SW 1271 (cell line): Measurements from ENCODE around the gene SNCB.

ENCODE experiments used
- DNase-seq, 2 experiments: peaks; one replicate each; lab custom pipeline; 2025; lab: John Stamatoyannopoulos, UW

SNCB gene

GRCh38 chr5:176629853-176630680 lies at the start of gene SNCB, which contains the start of gene EIF4E1B:
Gene SNCB, minus strand, starts transcription at chr5:176630534. Its CDS starts 880 bp downstream, at chr5:176629654.
Gene EIF4E1B, plus strand, starts transcription at chr5:176630675. Its CDS starts 12,113 bp downstream, at chr5:176642788.
- DNase-seq, result peak in 1 of 2 experiments; percentile 15

GRCh38 chr5:176679365-176680225 lies 49.3 kb upstream of the SNCB start:
- no peak for DNase-seq

GRCh38 chr5:176678584-176678983 lies 48.2 kb upstream of the SNCB start:
- no peak for DNase-seq

- no peak for DNase-seq
These were observed 47.0 kb upstream of the SNCB start for GRCh38 chr5:176677209-176677939.

GRCh38 chr5:176676361-176676824 lies 46.1 kb upstream of the SNCB start:
- DNase-seq, result peak in 1 of 2 experiments; percentile 23

- DNase-seq, result peak in 1 of 2 experiments; percentile 63
These were observed 45.5 kb upstream of the SNCB start for GRCh38 chr5:176675676-176676360.

- no peak for DNase-seq
These were observed 44.5 kb upstream of the SNCB start for GRCh38 chr5:176674799-176675198.

GRCh38 chr5:176673651-176674583 lies 43.6 kb upstream of the SNCB start:
- no peak for DNase-seq

- DNase-seq, result no peak
These were observed 41.8 kb upstream of the SNCB start for GRCh38 chr5:176671890-176672747.

GRCh38 chr5:176671399-176671798 lies 41.1 kb upstream of the SNCB start:
- DNase-seq, result no peak

GRCh38 chr5:176670449-176670848 lies 40.1 kb upstream of the SNCB start:
- DNase-seq, result no peak

GRCh38 chr5:176667637-176668036 lies 37.3 kb upstream of the SNCB start:
- DNase-seq, result no peak

- no peak for DNase-seq
These were observed 35.2 kb upstream of the SNCB start for GRCh38 chr5:176665517-176665916.

- DNase-seq, result no peak
These were observed 34.6 kb upstream of the SNCB start for GRCh38 chr5:176664886-176665285.

GRCh38 chr5:176664479-176664878 lies 34.1 kb upstream of the SNCB start:
- DNase-seq, result no peak

- no peak for DNase-seq
These were observed 33.2 kb upstream of the SNCB start for GRCh38 chr5:176663566-176663965.

GRCh38 chr5:176662371-176663333 lies 32.3 kb upstream of the SNCB start:
- DNase-seq, result no peak

GRCh38 chr5:176661676-176662075 lies 31.3 kb upstream of the SNCB start:
- no peak for DNase-seq
